ENCODE measurements around the gene TBXAS1. TPM values are rescaled to one million over a fixed set of nuclear protein-coding genes. Genes with fewer than 3 reads are reported as not detected.

The TBXAS1 gene
- total and polyA plus RNA-seq, 4 donors = 19.6 to 126 (median 55.2) TPM

- DNase-seq (no peak), ATAC-seq (ENCODE audit: insufficient read depth, low FRiP score) (no peak)
- 72 to 74% methylated on average over 2 of the region's 2 CpGs for WGBS, 2 donors
Measured at GRCh38 chr7:140067052-140067451, 238.0 kb downstream of the TBXAS1 start.

DNA sequence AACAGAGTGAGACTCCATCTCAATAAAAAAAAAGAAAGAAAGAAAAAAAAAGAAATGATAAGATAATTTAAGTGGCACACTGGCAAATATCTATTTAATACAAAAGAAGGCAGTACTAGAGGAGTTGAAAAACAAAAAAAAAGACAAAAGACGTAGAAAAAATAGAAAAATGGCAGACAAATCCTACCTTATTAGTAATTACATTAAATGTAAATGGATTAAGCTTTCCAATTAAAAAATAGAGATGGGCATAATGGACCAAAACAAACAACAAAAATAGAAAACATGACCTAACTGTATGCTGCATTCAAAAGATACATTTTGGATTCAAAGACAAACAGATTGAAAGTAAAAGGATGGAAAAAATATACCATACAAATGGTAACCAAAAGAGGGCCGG is 239.0 kb downstream of the TBXAS1 start:
- DNase-seq = no peak
- WGBS, 2 donors = 70 to 97% methylated on average over 2 of the region's 2 CpGs
- H3K27me3 ChIP-seq (ENCODE audit: control insufficient read depth in 3 of 3, insufficient read depth in 3 of 3, low read length in 2 of 3) = no peaks in the 10 kb centered on the region
- H3K9me3 ChIP-seq (ENCODE audit: control insufficient read depth in 4 of 4, insufficient read depth in 3 of 4, low read length in 3 of 4) = peaks cover 0 to 8% (median 2%) of the 10 kb centered on the region in 4 donors
- no peaks in the 10 kb centered on the region for H3K4me1 ChIP-seq (ENCODE audit: control insufficient read depth in 5 of 5, insufficient read depth in 5 of 5, low read length in 5 of 5)
- no peak overlapping the region for H3K27ac ChIP-seq (ENCODE audit: low read depth in 1 of 2, low read length in 1 of 2)
- ATAC-seq (ENCODE audit: insufficient read depth, low FRiP score) = no peak
- H3K36me3 ChIP-seq (ENCODE audit: control insufficient read depth in 4 of 4, insufficient read depth in 4 of 4, low read length in 4 of 4) = no peaks in the 10 kb centered on the region
- no peak overlapping the region for H3K9ac ChIP-seq (ENCODE audit: insufficient read depth in 1 of 2, low read length in 2 of 2)
- TF ChIP-seq, protein P1, sequence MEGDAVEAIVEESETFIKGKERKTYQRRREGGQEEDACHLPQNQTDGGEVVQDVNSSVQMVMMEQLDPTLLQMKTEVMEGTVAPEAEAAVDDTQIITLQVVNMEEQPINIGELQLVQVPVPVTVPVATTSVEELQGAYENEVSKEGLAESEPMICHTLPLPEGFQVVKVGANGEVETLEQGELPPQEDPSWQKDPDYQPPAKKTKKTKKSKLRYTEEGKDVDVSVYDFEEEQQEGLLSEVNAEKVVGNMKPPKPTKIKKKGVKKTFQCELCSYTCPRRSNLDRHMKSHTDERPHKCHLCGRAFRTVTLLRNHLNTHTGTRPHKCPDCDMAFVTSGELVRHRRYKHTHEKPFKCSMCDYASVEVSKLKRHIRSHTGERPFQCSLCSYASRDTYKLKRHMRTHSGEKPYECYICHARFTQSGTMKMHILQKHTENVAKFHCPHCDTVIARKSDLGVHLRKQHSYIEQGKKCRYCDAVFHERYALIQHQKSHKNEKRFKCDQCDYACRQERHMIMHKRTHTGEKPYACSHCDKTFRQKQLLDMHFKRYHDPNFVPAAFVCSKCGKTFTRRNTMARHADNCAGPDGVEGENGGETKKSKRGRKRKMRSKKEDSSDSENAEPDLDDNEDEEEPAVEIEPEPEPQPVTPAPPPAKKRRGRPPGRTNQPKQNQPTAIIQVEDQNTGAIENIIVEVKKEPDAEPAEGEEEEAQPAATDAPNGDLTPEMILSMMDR (IDR thresholded peaks at IDR 0.05; ENCODE audit: control extremely low read depth, extremely low read depth) = no peak
- no peak overlapping the region for H3K4me3 ChIP-seq

More at GRCh38 chr7:140067052-140067451, 238.0 kb downstream of the TBXAS1 start:
- H3K4me1 ChIP-seq (ENCODE audit: control insufficient read depth in 5 of 5, insufficient read depth in 5 of 5, low read length in 5 of 5) = no peaks in the 10 kb centered on the region
- H3K4me3 ChIP-seq = no peak overlapping the region
- H3K9me3 ChIP-seq (ENCODE audit: control insufficient read depth in 4 of 4, insufficient read depth in 3 of 4, low read length in 3 of 4) = peaks cover 0 to 8% (median 2%) of the 10 kb centered on the region in 4 donors
- no peak overlapping the region for H3K27ac ChIP-seq (ENCODE audit: low read depth in 1 of 2, low read length in 1 of 2)
- H3K9ac ChIP-seq (ENCODE audit: insufficient read depth in 1 of 2, low read length in 2 of 2) = no peak overlapping the region
- no peaks in the 10 kb centered on the region for H3K27me3 ChIP-seq (ENCODE audit: control insufficient read depth in 3 of 3, insufficient read depth in 3 of 3, low read length in 2 of 3)
- H3K36me3 ChIP-seq (ENCODE audit: control insufficient read depth in 4 of 4, insufficient read depth in 4 of 4, low read length in 4 of 4) = no peaks in the 10 kb centered on the region
- TF ChIP-seq, protein P1 (IDR thresholded peaks at IDR 0.05; ENCODE audit: control extremely low read depth, extremely low read depth) = no peak

DNA sequence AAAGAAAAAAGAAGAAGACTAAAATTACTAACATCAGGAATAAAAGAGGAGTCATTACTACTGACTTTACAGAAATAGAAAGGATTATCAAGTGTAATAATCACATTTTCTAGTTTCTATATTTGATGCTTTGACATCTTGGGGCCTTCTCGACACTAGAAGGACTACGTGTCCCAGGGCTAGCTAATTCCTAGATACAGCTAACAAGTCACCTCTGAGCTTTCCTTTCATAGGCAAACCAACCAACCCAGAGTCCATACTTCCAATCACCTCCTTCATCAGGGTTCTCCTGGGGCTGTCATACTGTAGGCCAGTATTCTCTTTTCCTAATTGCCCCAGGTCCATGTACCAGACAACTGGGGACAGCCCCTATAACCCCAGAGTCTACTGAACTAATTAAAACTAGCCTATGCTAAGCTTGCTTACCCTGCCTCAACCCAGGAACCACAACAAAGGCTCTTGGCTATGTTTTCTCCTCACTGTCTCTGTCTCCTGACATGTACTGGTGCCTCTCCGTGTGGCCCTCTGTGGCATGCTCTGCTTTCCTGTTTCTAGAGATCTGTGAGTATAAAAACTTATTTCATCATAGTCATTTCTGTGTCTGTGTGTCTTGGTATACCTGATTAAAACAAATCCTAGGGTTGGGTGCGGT is 240.4 kb downstream of the TBXAS1 start:
- TF ChIP-seq, protein P1 (IDR thresholded peaks at IDR 0.05; ENCODE audit: control extremely low read depth, extremely low read depth) = no peak
- 84 to 92% methylated on average over 4 of the region's 4 CpGs for WGBS, 2 donors

More for the DNA sequence above, 240.4 kb downstream of the TBXAS1 start:
- Histone ChIP-seq H3K4me3 (no peak overlapping the region), H3K36me3 (ENCODE audit: control insufficient read depth in 4 of 4, insufficient read depth in 4 of 4, low read length in 4 of 4) (no peaks in the 10 kb centered on the region), H3K27ac (ENCODE audit: low read depth in 1 of 2, low read length in 1 of 2) (no peak overlapping the region), H3K27me3 (ENCODE audit: control insufficient read depth in 3 of 3, insufficient read depth in 3 of 3, low read length in 2 of 3) (no peaks in the 10 kb centered on the region), H3K9ac (ENCODE audit: insufficient read depth in 1 of 2, low read length in 2 of 2) (no peak overlapping the region), H3K4me1 (ENCODE audit: control insufficient read depth in 5 of 5, insufficient read depth in 5 of 5, low read length in 5 of 5) (no peaks in the 10 kb centered on the region), H3K9me3 (ENCODE audit: control insufficient read depth in 4 of 4, insufficient read depth in 3 of 4, low read length in 3 of 4) (peaks cover 0 to 8% (median 2%) of the 10 kb centered on the region in 4 donors)
- ATAC-seq (ENCODE audit: insufficient read depth, low FRiP score) (no peak), DNase-seq (no peak)

Other genes with a start within 250 kb of the TBXAS1 start
- 10 to 100 TPM; 22.6 to 65.1 TPM for gene HIPK2, start 51.3 kb upstream of the TBXAS1 start, total RNA-seq
- gene HIPK2, start 51.3 kb upstream of the TBXAS1 start, polyA plus RNA-seq = 10 to 100 TPM in 1 of 2 donors, 1 to 10 TPM in 1; 8.7 to 13.9 TPM
- gene PARP12, start 233.7 kb downstream of the TBXAS1 start, total RNA-seq = 10 to 100 TPM; 49.6 to 56.8 TPM
- gene PARP12, start 233.7 kb downstream of the TBXAS1 start, polyA plus RNA-seq = 10 to 100 TPM; 30.0 to 45.7 TPM